ENCODE measurements around the gene RNU6-9. TPM values are rescaled to one million over a fixed set of nuclear protein-coding genes. Genes with fewer than 3 reads are reported as not detected.
A peak's percentile ranks its signal among the peaks of the same experiment; 100 is the strongest.
"Not testable (repeated sequence)": the region's sequence is repeated elsewhere in the genome, so short reads cannot be mapped to it uniquely, and the experiment has no call there.

Gene RNU6-9
- total RNA-seq, 4 donors from 2014 or later = not detected

DNA sequence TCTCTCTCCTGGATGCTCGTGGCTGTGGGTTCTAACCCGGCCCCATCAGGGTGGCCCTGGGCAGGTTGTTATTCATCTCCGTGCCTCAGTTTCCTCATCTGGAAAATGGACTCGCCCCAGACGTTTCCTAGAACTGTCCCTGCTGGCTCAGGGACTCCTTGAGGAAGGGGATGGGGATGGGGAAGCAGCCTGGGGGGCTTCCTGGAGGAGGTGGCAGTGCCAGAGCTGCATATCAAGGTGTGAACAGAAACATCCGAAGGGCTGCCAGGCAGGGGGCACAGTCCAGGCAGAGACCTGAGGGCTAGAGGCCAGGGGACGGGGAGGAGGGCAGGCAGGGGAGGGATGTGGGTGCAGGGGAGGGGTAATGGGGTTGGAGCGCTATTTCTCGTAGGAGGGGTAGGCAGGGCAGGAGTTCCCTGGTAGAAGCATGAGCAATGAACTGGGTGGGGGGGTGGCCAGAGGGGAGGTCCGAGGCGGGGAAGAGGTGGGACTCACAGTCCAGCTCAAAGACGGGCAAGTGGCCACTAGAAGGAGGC lies 44.8 kb upstream of the RNU6-9 start:
- no peak overlapping the region for H3K4me3 ChIP-seq
- 39 to 46% methylated on average over 12 of the region's 12 CpGs for WGBS, 2 donors
- peaks cover 4 to 79% of the 10 kb centered on the region in 2 donors for H3K27me3 ChIP-seq
- H3K36me3 ChIP-seq = no peaks in the 10 kb centered on the region
- TF ChIP-seq POLR2A (IDR thresholded peaks at IDR 0.05) (no peak), EP300 (IDR thresholded peaks at IDR 0.05) (no peak)
- TF ChIP-seq, protein P1, sequence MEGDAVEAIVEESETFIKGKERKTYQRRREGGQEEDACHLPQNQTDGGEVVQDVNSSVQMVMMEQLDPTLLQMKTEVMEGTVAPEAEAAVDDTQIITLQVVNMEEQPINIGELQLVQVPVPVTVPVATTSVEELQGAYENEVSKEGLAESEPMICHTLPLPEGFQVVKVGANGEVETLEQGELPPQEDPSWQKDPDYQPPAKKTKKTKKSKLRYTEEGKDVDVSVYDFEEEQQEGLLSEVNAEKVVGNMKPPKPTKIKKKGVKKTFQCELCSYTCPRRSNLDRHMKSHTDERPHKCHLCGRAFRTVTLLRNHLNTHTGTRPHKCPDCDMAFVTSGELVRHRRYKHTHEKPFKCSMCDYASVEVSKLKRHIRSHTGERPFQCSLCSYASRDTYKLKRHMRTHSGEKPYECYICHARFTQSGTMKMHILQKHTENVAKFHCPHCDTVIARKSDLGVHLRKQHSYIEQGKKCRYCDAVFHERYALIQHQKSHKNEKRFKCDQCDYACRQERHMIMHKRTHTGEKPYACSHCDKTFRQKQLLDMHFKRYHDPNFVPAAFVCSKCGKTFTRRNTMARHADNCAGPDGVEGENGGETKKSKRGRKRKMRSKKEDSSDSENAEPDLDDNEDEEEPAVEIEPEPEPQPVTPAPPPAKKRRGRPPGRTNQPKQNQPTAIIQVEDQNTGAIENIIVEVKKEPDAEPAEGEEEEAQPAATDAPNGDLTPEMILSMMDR (IDR thresholded peaks at IDR 0.05) = no peak
- no peak for DNase-seq (ENCODE audit: low spot score in 2 of 2)
- H3K9me3 ChIP-seq = no peaks in the 10 kb centered on the region
- peaks cover 0 to 53% (median 8%) of the 10 kb centered on the region in 4 donors for H3K4me1 ChIP-seq
- H3K27ac ChIP-seq = peak overlapping the region in 3 of 4 donors; percentile 2 to 50 (median 12)

DNA sequence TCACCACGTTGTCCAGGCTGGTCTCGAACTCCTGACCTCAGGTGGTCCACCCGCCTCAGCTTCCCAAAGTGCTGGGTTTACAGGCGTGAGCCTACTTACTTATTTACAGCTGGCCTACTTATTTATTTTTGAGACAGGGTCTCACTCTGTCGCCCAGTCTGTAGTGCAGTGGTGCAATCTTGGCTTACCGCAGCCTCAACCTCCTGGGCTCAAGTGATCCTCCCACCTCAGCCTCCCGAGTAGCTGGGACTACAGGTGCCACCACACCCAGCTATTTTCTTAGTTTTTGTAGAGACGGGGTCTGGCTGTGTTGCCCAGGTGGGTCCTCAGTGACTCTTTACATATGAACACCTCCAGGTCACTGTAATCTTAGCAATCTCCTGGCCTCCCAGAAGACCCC lies 44.1 kb upstream of the RNU6-9 start:
- WGBS, 2 donors = 76 to 77% methylated on average over 8 of the region's 8 CpGs
- H3K4me3 ChIP-seq; H3K27ac ChIP-seq; H3K36me3 ChIP-seq; H3K9me3 ChIP-seq; DNase-seq (ENCODE audit: low spot score in 2 of 2): not testable (repeated sequence)
- peaks cover 0 to 47% (median 3%) of the 10 kb centered on the region in 4 donors for H3K4me1 ChIP-seq
- H3K27me3 ChIP-seq = peaks cover 0 to 78% of the 10 kb centered on the region in 2 donors

DNA sequence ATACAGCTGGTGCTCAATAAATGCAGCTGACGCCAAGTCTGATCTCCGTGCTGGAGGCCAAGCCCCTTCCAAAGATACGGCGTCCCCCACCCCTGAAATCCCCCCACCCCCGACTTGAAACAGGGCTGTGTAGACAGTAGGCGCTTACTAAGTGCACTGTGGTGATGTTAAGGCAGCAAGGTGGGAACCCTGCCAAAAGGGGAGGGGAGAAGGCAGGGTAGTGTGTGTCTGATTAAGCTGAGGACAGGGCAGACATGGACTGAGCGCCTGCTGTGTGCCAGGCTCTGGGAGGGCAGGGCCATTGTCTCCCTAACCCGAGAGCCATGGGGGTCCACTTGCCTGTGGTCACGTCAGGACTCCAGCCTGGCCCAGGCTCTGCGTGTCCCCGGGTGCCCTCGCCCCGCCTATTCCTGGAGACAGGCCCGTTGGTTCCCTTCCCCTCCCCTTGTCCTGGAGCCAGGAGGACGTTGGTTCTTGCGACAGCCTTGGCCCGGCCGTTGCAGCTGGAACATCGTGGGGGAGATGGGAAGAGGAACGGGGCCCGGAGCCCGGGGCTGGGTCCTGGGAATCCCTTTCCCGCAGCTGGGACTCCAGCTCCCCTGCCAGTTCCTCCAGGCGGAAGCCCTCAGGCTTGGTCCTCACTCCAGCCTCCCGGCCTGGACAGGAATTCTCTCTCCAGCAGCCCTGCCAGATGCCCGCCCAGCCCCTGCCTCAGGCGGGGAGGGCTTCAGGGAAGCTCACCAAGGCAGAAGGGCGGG lies 42.9 kb upstream of the RNU6-9 start:
- TF ChIP-seq POLR2A (IDR thresholded peaks at IDR 0.05) = no peak
- TF ChIP-seq EP300 (IDR thresholded peaks at IDR 0.05) = peak in 1 of 2 donors; percentile 93
- Histone ChIP-seq H3K9me3 (no peaks in the 10 kb centered on the region), H3K4me3 (peak overlapping the region in 1 of 4 donors; percentile 33), H3K4me1 (peaks cover 0 to 47% (median 3%) of the 10 kb centered on the region in 4 donors), H3K27ac (peak overlapping the region; percentile 44 to 88 (median 66)), H3K36me3 (no peaks in the 10 kb centered on the region), H3K27me3 (peaks cover 0 to 77% of the 10 kb centered on the region in 2 donors)
- DNase-seq (ENCODE audit: low spot score in 2 of 2) = peak; percentile 83 to 94
- 28 to 54% methylated on average over 9 to 16 of the region's 28 CpGs for WGBS, 2 donors

DNA sequence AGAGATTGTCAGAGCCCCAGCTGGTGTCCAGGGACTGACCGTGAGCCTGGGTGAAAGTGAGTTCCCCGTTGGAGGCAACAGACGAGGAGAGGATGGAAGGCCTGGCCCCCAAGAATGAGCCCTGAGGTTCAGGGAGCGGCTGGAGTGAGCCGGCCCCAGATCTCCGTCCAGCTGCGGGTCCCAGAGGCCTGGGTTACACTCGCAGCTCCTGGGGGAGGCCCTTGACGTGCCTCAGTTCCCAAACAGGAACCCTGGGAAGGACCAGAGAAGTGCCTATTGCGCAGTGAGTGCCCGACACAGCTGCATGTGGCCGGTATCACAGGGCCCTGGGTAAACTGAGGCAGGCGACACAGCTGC lies 42.3 kb upstream of the RNU6-9 start:
- H3K36me3 ChIP-seq = no peaks in the 10 kb centered on the region
- H3K4me1 ChIP-seq = peaks cover 0 to 47% (median 3%) of the 10 kb centered on the region in 4 donors
- peak overlapping the region; percentile 44 to 88 (median 66) for H3K27ac ChIP-seq
- H3K27me3 ChIP-seq = peaks cover 0 to 77% of the 10 kb centered on the region in 2 donors
- TF ChIP-seq, protein P1 (IDR thresholded peaks at IDR 0.05) = no peak
- TF ChIP-seq EP300 (IDR thresholded peaks at IDR 0.05) (no peak), POLR2A (IDR thresholded peaks at IDR 0.05) (no peak)
- H3K4me3 ChIP-seq = peak overlapping the region in 1 of 4 donors; percentile 33
- no peaks in the 10 kb centered on the region for H3K9me3 ChIP-seq
- DNase-seq (ENCODE audit: low spot score in 2 of 2) = no peak
- WGBS, 2 donors = 39 to 57% methylated on average over 9 to 12 of the region's 13 CpGs

DNA sequence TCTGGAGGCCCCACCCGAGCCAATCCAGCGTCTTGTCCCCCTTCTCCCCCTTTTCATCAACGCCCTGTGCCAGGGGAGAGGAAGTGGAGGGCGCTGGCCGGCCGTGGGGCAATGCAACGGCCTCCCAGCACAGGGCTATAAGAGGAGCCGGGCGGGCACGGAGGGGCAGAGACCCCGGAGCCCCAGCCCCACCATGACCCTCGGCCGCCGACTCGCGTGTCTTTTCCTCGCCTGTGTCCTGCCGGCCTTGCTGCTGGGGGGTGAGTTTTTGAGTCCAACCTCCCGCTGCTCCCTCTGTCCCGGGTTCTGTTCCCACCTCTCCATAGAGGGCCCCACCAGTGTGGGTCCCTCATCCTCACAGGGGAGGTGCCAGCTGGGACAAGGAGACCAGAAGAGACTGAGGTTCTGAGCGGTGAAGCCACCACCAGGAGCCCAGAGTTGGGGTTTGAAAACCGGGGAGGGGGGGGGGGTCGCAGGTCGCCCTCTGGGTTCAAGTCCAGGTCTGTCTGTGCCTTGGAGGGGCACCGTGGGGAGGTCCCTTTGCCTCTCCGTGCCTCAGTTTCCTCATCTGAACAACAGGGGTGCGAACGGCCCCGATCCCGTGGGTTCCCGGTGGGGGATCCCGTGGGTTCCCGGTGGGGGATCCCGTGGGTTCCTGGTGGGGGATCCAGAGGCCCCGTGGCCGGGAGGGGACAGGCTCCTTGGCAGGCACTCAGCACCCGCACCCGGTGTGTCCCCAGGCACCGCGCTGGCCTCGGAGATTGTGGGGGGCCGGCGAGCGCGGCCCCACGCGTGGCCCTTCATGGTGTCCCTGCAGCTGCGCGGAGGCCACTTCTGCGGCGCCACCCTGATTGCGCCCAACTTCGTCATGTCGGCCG lies 40.9 kb upstream of the RNU6-9 start, which contains the start of gene ELANE:
ELANE (plus strand) TSS at position 168 of the 878 bp plus-strand sequence; CDS start at position 194, 26 bp downstream.
- H3K9me3 ChIP-seq = no peaks in the 10 kb centered on the region
- H3K4me1 ChIP-seq = peaks cover 0 to 46% (median 3%) of the 10 kb centered on the region in 4 donors
- WGBS, 2 donors = 64 to 67% methylated on average over 25 to 46 of the region's 55 CpGs
- DNase-seq (ENCODE audit: low spot score in 2 of 2) = no peak
- peak within 1 kb of the TSS in 2 of 4 donors; percentile 58 to 88 for H3K27ac ChIP-seq
- no peak for TF ChIP-seq EP300 (IDR thresholded peaks at IDR 0.05)
- TF ChIP-seq, protein P1 (IDR thresholded peaks at IDR 0.05) = no peak
- TF ChIP-seq POLR2A (IDR thresholded peaks at IDR 0.05) = no peak
- no peak within 1 kb of the TSS for H3K4me3 ChIP-seq
- peaks cover 0 to 71% of the 10 kb centered on the region in 2 donors for H3K27me3 ChIP-seq
- H3K36me3 ChIP-seq = no peaks in the 10 kb centered on the region

All from tibial nerve (tissue), 4 donors.